GM23338 (cell line): ENCODE results near the gene NDST1. TPM values are rescaled to one million over a fixed set of nuclear protein-coding genes. Genes with fewer than 3 reads are reported as not detected.

Source experiments
- ATAC-seq: fragments of 200-7000 bp; cut with Tn5 transposase; 3 replicates; pipeline ENCODE4 v1.9.1; 2020
- DNase-seq: peaks from one replicate; pipeline ENCODE4 v3.0.0-alpha.2; 2015; ENCODE audit warnings: low spot score
- H2AFZ ChIP-seq: fragments of 200-600 bp; sonication (generic); 2 replicates; pipeline ENCODE4 v1.8.0; 2016; ENCODE audit warnings: antibody characterized with exemption, mild to moderate bottlenecking, moderate library complexity
- H3F3A ChIP-seq: fragments of 200-600 bp; sonication (generic); replicated peaks from 2 replicates; pipeline ENCODE4 v1.8.0; 2017; ENCODE audit warnings: antibody characterized with exemption, mixed run types, low read depth
- H3K27ac ChIP-seq: fragments of 200-600 bp; sonication (generic); 2 replicates; pipeline ENCODE4 v1.6.1; 2016; ENCODE audit warnings: low read depth
- H3K27me3 ChIP-seq: fragments of 200-600 bp; sonication (generic); 2 replicates; pipeline ENCODE4 v1.8.0; 2016; ENCODE audit warnings: mild to moderate bottlenecking, mixed run types, moderate library complexity; ENCODE audit not compliant: insufficient read depth
- H3K36me3 ChIP-seq: fragments of 200-600 bp; sonication (generic); 2 replicates; pipeline ENCODE4 v1.8.0; 2016; ENCODE audit warnings: mild to moderate bottlenecking; ENCODE audit not compliant: insufficient read depth
- H3K4me1 ChIP-seq: fragments of 200-600 bp; sonication (generic); 2 replicates; pipeline ENCODE4 v1.8.0; 2016; ENCODE audit warnings: mild to moderate bottlenecking, moderate library complexity; ENCODE audit not compliant: insufficient read depth
- H3K4me2 ChIP-seq: fragments of 200-600 bp; sonication (generic); 2 replicates; pipeline ENCODE4 v1.7.1; 2017; ENCODE audit warnings: mixed run types
- H3K4me3 ChIP-seq: fragments of 200-600 bp; sonication (generic); 2 replicates; pipeline ENCODE4 v1.6.1; 2016; ENCODE audit warnings: mixed run types
- H3K79me2 ChIP-seq: fragments of 200-600 bp; sonication (generic); replicated peaks from 2 replicates; pipeline ENCODE4 v1.8.0; 2017; ENCODE audit warnings: mild to moderate bottlenecking; ENCODE audit not compliant: insufficient read depth
- H3K9me2 ChIP-seq: fragments of 200-600 bp; sonication (generic); 2 replicates; pipeline ENCODE4 v1.8.0; 2017; ENCODE audit not compliant: insufficient read depth
- H4K20me1 ChIP-seq: fragments of 200-600 bp; sonication (generic); replicated peaks from 2 replicates; pipeline ENCODE4 v1.8.0; 2017; ENCODE audit warnings: mild to moderate bottlenecking; ENCODE audit not compliant: insufficient read depth
- H3K27ac Mint-ChIP-seq: 2 replicates; pipeline ENCODE4 v1.8.0; 2020; ENCODE audit warnings: inconsistent platforms, mild to moderate bottlenecking, moderate library complexity, mixed read lengths
- H3K27me3 Mint-ChIP-seq: 3 replicates; pipeline ENCODE4 v1.8.0; 2022; ENCODE audit warnings: low read depth, mild to moderate bottlenecking, moderate library complexity, mixed read lengths, inconsistent platforms; ENCODE audit not compliant: insufficient read depth, poor library complexity
- H3K36me3 Mint-ChIP-seq: 3 replicates; pipeline ENCODE4 v1.8.0; 2021; ENCODE audit warnings: low read depth, mild to moderate bottlenecking, inconsistent platforms, moderate library complexity, mixed read lengths
- H3K4me1 Mint-ChIP-seq: 3 replicates; pipeline ENCODE4 v1.8.0; 2020; ENCODE audit warnings: mild to moderate bottlenecking, inconsistent platforms, mixed read lengths
- H3K4me3 Mint-ChIP-seq: 3 replicates; pipeline ENCODE4 v1.8.0; 2021; ENCODE audit warnings: moderate library complexity, mild to moderate bottlenecking, inconsistent platforms, mixed read lengths
- H3K9me3 Mint-ChIP-seq: 3 replicates; pipeline ENCODE4 v1.8.0; 2020; ENCODE audit warnings: moderate library complexity, mild to moderate bottlenecking, inconsistent platforms, mixed read lengths
- CREB1 ChIP-seq: fragments of 250-450 bp; sonication (Bioruptor Pico); IDR thresholded peaks from 2 replicates; pipeline ENCODE4 v1.5.0; 2020; ENCODE audit warnings: low read depth, mild to moderate bottlenecking, moderate library complexity
- EZH2 ChIP-seq: fragments of 200-600 bp; sonication (generic); IDR thresholded peaks from one replicate; pipeline ENCODE4 v1.8.0; 2017; ENCODE audit warnings: antibody characterized with exemption, mild to moderate bottlenecking, low read depth; ENCODE audit not compliant: unreplicated experiment
- EZH2phosphoT487 ChIP-seq: fragments of 200-600 bp; sonication (generic); IDR thresholded peaks from one replicate; pipeline ENCODE4 v1.8.1; 2018; ENCODE audit warnings: antibody characterized with exemption; ENCODE audit not compliant: unreplicated experiment
- JUNB ChIP-seq: IDR thresholded peaks from one replicate; pipeline ENCODE4 v1.6.1; 2016; ENCODE audit warnings: antibody characterized with exemption; ENCODE audit not compliant: unreplicated experiment
- NANOG ChIP-seq: IDR thresholded peaks from 2 replicates; pipeline ENCODE4 v1.6.1; 2016; ENCODE audit warnings: antibody characterized with exemption, borderline replicate concordance
- POLR2AphosphoS5 ChIP-seq: IDR thresholded peaks from 2 replicates; pipeline ENCODE4 v1.6.1; 2016; ENCODE audit warnings: antibody characterized with exemption, low read depth
- STAT1 ChIP-seq: IDR thresholded peaks from one replicate; pipeline ENCODE4 v1.6.1; 2016; ENCODE audit warnings: antibody characterized with exemption; ENCODE audit not compliant: unreplicated experiment
- ZNF114 ChIP-seq: fragments of 250-450 bp; sonication (Bioruptor Pico); IDR thresholded peaks from 2 replicates; pipeline ENCODE4 v1.5.0; 2020; ENCODE audit warnings: mild to moderate bottlenecking, moderate library complexity
- ZNF331 ChIP-seq: fragments of 250-450 bp; sonication (Bioruptor Pico); IDR thresholded peaks from 2 replicates; pipeline ENCODE4 v1.5.0; 2020; ENCODE audit warnings: low read depth, mild to moderate bottlenecking, moderate library complexity
- ZNF462 ChIP-seq: fragments of 250-450 bp; sonication (Bioruptor Pico); IDR thresholded peaks from 2 replicates; pipeline ENCODE4 v1.5.0; 2020; ENCODE audit warnings: mild to moderate bottlenecking, moderate library complexity
- polyA plus RNA-seq: library from polyadenylated mRNA; unstranded; fragments of >200 nt; fragmentation: Nextera tagmentation; extraction: Ambion mirVana; gene quantifications from 2 replicates; pipeline ENCODE4 v1.2.1, GENCODE V29; 2016
- total RNA-seq: library from RNA; depleted of rRNA; stranded (reverse); fragments of >200 nt; shearing (Covaris generic); gene quantifications from 2 replicates; pipeline ENCODE4 v1.2.3, GENCODE V29; 2014
- TF ChIP-seq, protein P1 (sequence below): IDR thresholded peaks from 2 replicates; pipeline ENCODE4 v1.6.1; 2016; ENCODE audit warnings: antibody characterized with exemption
- TF ChIP-seq, protein P2 (sequence below), 2 experiments: fragments of 200-600 bp in 1 of 2; sonication (generic) in 1 of 2; conservative IDR thresholded peaks; 2 replicates each; pipeline versions ENCODE4 v1.5.1 to v1.6.1; 2016 to 2017; ENCODE audit warnings: antibody characterized with exemption in 2 of 2, low read depth in 2 of 2, mild to moderate bottlenecking in 2 of 2, moderate library complexity in 1 of 2
- TF ChIP-seq, protein P3 (sequence below): IDR thresholded peaks from one replicate; pipeline ENCODE4 v1.6.1; 2018; ENCODE audit warnings: antibody characterized with exemption; ENCODE audit not compliant: unreplicated experiment

Gene NDST1
- total and polyA plus RNA-seq, 2 experiments from 2014 or later = 7.3 to 85.0 TPM

GRCh38 chr5:150469718-150470469, 38.0 kb upstream of the NDST1 start:
- no peak overlapping the region for H3K27ac ChIP-seq
- ATAC-seq = no peak
- H2AFZ ChIP-seq = no peak overlapping the region
- H3K4me1 ChIP-seq = peaks cover 16% of the 10 kb centered on the region
- H3K9me2 ChIP-seq = no peaks in the 10 kb centered on the region
- H3K4me2 ChIP-seq = no peak overlapping the region
- TF ChIP-seq ZNF114 (CRISPR knock-in tag) (no peak), JUNB (no peak), ZNF331 (no peak), ZNF462 (CRISPR knock-in tag) (no peak), STAT1 (no peak), CREB1 (no peak), EZH2 (no peak), POLR2AphosphoS5 (no peak), EZH2phosphoT487 (no peak), NANOG (no peak)
- TF ChIP-seq, protein P1, sequence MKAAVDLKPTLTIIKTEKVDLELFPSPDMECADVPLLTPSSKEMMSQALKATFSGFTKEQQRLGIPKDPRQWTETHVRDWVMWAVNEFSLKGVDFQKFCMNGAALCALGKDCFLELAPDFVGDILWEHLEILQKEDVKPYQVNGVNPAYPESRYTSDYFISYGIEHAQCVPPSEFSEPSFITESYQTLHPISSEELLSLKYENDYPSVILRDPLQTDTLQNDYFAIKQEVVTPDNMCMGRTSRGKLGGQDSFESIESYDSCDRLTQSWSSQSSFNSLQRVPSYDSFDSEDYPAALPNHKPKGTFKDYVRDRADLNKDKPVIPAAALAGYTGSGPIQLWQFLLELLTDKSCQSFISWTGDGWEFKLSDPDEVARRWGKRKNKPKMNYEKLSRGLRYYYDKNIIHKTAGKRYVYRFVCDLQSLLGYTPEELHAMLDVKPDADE = no peak
- TF ChIP-seq, protein P2, sequence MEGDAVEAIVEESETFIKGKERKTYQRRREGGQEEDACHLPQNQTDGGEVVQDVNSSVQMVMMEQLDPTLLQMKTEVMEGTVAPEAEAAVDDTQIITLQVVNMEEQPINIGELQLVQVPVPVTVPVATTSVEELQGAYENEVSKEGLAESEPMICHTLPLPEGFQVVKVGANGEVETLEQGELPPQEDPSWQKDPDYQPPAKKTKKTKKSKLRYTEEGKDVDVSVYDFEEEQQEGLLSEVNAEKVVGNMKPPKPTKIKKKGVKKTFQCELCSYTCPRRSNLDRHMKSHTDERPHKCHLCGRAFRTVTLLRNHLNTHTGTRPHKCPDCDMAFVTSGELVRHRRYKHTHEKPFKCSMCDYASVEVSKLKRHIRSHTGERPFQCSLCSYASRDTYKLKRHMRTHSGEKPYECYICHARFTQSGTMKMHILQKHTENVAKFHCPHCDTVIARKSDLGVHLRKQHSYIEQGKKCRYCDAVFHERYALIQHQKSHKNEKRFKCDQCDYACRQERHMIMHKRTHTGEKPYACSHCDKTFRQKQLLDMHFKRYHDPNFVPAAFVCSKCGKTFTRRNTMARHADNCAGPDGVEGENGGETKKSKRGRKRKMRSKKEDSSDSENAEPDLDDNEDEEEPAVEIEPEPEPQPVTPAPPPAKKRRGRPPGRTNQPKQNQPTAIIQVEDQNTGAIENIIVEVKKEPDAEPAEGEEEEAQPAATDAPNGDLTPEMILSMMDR (conservative IDR thresholded peaks at IDR 0.05; ENCODE audit: low read depth in 2 of 2) = no peak
- TF ChIP-seq, protein P3, sequence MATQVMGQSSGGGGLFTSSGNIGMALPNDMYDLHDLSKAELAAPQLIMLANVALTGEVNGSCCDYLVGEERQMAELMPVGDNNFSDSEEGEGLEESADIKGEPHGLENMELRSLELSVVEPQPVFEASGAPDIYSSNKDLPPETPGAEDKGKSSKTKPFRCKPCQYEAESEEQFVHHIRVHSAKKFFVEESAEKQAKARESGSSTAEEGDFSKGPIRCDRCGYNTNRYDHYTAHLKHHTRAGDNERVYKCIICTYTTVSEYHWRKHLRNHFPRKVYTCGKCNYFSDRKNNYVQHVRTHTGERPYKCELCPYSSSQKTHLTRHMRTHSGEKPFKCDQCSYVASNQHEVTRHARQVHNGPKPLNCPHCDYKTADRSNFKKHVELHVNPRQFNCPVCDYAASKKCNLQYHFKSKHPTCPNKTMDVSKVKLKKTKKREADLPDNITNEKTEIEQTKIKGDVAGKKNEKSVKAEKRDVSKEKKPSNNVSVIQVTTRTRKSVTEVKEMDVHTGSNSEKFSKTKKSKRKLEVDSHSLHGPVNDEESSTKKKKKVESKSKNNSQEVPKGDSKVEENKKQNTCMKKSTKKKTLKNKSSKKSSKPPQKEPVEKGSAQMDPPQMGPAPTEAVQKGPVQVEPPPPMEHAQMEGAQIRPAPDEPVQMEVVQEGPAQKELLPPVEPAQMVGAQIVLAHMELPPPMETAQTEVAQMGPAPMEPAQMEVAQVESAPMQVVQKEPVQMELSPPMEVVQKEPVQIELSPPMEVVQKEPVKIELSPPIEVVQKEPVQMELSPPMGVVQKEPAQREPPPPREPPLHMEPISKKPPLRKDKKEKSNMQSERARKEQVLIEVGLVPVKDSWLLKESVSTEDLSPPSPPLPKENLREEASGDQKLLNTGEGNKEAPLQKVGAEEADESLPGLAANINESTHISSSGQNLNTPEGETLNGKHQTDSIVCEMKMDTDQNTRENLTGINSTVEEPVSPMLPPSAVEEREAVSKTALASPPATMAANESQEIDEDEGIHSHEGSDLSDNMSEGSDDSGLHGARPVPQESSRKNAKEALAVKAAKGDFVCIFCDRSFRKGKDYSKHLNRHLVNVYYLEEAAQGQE = no peak
- Mint-ChIP-seq H3K36me3 (no peaks in the 10 kb centered on the region), H3K27me3 (peaks cover 11% of the 10 kb centered on the region), H3K4me3 (no peak overlapping the region), H3K4me1 (peaks cover 27% of the 10 kb centered on the region), H3K9me3 (no peaks in the 10 kb centered on the region), H3K27ac (no peak overlapping the region)
- no peak for DNase-seq
- H3K27me3 ChIP-seq = no peaks in the 10 kb centered on the region
- H3F3A ChIP-seq = peaks cover 8% of the 10 kb centered on the region
- no peaks in the 10 kb centered on the region for H4K20me1 ChIP-seq
- no peaks in the 10 kb centered on the region for H3K79me2 ChIP-seq
- no peak overlapping the region for H3K4me3 ChIP-seq
- H3K36me3 ChIP-seq = no peaks in the 10 kb centered on the region
